ENCODE results near the gene RHOBTB1. TPM values are rescaled to one million over a fixed set of nuclear protein-coding genes. Genes with fewer than 3 reads are reported as not detected.
A peak's percentile ranks its signal among the peaks of the same experiment; 100 is the strongest.

RHOBTB1 gene
- total and polyA plus RNA-seq, 2 experiments from 2014 or later, result 4.6 to 13.2 TPM

DNA sequence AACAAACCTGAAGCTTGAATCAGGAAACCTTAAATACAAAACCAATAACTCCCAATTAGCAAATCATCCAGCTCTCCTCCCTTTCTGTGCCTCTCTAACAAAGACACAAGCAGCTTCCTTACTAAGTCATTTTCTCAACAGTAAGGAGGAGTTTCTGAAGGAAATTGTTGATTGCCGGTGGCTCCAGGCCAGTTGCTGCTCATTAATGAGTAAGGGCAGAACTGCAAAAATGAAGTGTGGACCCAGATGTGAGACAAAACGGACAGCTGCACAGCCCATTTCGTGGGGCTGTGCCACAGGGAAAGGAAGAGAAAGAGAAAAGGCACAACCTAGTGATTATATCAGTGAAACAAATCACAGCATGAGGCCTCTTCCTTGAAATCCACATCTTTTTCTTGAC lies 42.8 kb upstream of the RHOBTB1 start:
- Mint-ChIP-seq H3K27me3 (ENCODE audit: insufficient read depth, low read depth, poor library complexity) (peaks cover 2% of the 10 kb centered on the region), H3K27ac (no peak overlapping the region), H3K4me1 (peaks cover 10% of the 10 kb centered on the region), H3K4me3 (no peak overlapping the region), H3K36me3 (ENCODE audit: low read depth) (no peaks in the 10 kb centered on the region; the same call in 2 of the 3 replicates), H3K9me3 (peaks cover 6% of the 10 kb centered on the region)
- DNase-seq (ENCODE audit: low spot score), result peak; percentile 9
- TF ChIP-seq JUNB (IDR thresholded peaks at IDR 0.05; ENCODE audit: unreplicated experiment), result no peak
- no peak for TF ChIP-seq POLR2AphosphoS5 (IDR thresholded peaks at IDR 0.05; ENCODE audit: low read depth)
- TF ChIP-seq STAT1 (IDR thresholded peaks at IDR 0.05; ENCODE audit: unreplicated experiment), result no peak
- no peak for TF ChIP-seq EZH2phosphoT487 (IDR thresholded peaks at IDR 0.05; ENCODE audit: unreplicated experiment)
- no peak for TF ChIP-seq CREB1 (CRISPR knock-in tag; IDR thresholded peaks at IDR 0.05; ENCODE audit: low read depth)
- no peak for TF ChIP-seq ETS1 (IDR thresholded peaks at IDR 0.05)
- TF ChIP-seq NANOG (IDR thresholded peaks at IDR 0.05; ENCODE audit: borderline replicate concordance), result no peak
- no peak for TF ChIP-seq EZH2 (IDR thresholded peaks at IDR 0.05; ENCODE audit: low read depth, unreplicated experiment)
- TF ChIP-seq CTCF (conservative IDR thresholded peaks at IDR 0.05; ENCODE audit: low read depth in 2 of 2), result no peak
- Histone ChIP-seq H3K79me2 (replicated peaks; ENCODE audit: insufficient read depth) (no peaks in the 10 kb centered on the region), H3K27ac (ENCODE audit: low read depth) (peak overlapping the region; percentile 77; the same call in 1 of the 2 replicates), H3F3A (replicated peaks; ENCODE audit: low read depth) (no peaks in the 10 kb centered on the region), H3K4me3 (no peak overlapping the region), H3K4me1 (ENCODE audit: insufficient read depth) (peaks cover 7% of the 10 kb centered on the region; the same call in 1 of the 2 replicates), H4K20me1 (replicated peaks; ENCODE audit: insufficient read depth) (no peaks in the 10 kb centered on the region), H3K27me3 (ENCODE audit: insufficient read depth) (no peaks in the 10 kb centered on the region), H2AFZ (peak overlapping the region; percentile 58), H3K9me2 (ENCODE audit: insufficient read depth) (peaks cover 8% of the 10 kb centered on the region; the same call in 1 of the 2 replicates), H3K36me3 (ENCODE audit: insufficient read depth) (no peaks in the 10 kb centered on the region), H3K4me2 (no peak overlapping the region)
- ATAC-seq, result no peak

DNA sequence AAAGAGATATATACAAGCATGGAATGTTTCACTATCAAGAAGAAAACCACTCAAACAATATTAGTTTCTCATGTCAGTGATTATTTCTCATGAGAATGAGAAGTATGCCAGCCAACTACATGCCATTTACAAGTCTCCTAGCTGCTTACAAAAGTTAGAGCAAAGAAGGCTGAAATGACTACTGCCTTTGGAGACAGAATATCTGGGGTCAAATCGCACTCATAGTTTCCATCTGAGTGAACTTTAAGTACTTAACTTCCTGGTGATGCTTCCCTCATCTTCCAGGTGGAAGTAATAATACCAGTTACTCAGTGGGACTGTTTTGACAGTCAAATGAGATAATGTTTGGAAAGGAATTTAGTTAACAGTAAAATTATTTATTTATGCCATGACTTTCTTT lies 42.0 kb upstream of the RHOBTB1 start:
- Mint-ChIP-seq H3K36me3 (ENCODE audit: low read depth) (no peaks in the 10 kb centered on the region; the same call in 2 of the 3 replicates), H3K27ac (no peak overlapping the region), H3K9me3 (peaks cover 6% of the 10 kb centered on the region), H3K27me3 (ENCODE audit: insufficient read depth, low read depth, poor library complexity) (peaks cover 2% of the 10 kb centered on the region), H3K4me3 (no peak overlapping the region), H3K4me1 (peaks cover 10% of the 10 kb centered on the region)
- Histone ChIP-seq H3K4me3 (no peak overlapping the region), H4K20me1 (replicated peaks; ENCODE audit: insufficient read depth) (no peaks in the 10 kb centered on the region), H3K27ac (ENCODE audit: low read depth) (no peak overlapping the region), H2AFZ (no peak overlapping the region), H3K27me3 (ENCODE audit: insufficient read depth) (no peaks in the 10 kb centered on the region), H3K36me3 (ENCODE audit: insufficient read depth) (no peaks in the 10 kb centered on the region), H3K4me2 (no peak overlapping the region), H3K79me2 (replicated peaks; ENCODE audit: insufficient read depth) (no peaks in the 10 kb centered on the region), H3K4me1 (ENCODE audit: insufficient read depth) (peaks cover 7% of the 10 kb centered on the region; the same call in 1 of the 2 replicates), H3F3A (replicated peaks; ENCODE audit: low read depth) (no peaks in the 10 kb centered on the region), H3K9me2 (ENCODE audit: insufficient read depth) (peaks cover 8% of the 10 kb centered on the region; the same call in 1 of the 2 replicates)
- ATAC-seq (no peak), DNase-seq (ENCODE audit: low spot score) (no peak)
- TF ChIP-seq ZNF331 (CRISPR knock-in tag; IDR thresholded peaks at IDR 0.05; ENCODE audit: low read depth), result no peak
- no peak for TF ChIP-seq JUNB (IDR thresholded peaks at IDR 0.05; ENCODE audit: unreplicated experiment)
- no peak for TF ChIP-seq POLR2AphosphoS5 (IDR thresholded peaks at IDR 0.05; ENCODE audit: low read depth)
- TF ChIP-seq ETS1 (IDR thresholded peaks at IDR 0.05), result no peak
- no peak for TF ChIP-seq CTCF (conservative IDR thresholded peaks at IDR 0.05; ENCODE audit: low read depth in 2 of 2)
- no peak for TF ChIP-seq NANOG (IDR thresholded peaks at IDR 0.05; ENCODE audit: borderline replicate concordance)
- no peak for TF ChIP-seq CREB1 (CRISPR knock-in tag; IDR thresholded peaks at IDR 0.05; ENCODE audit: low read depth)
- TF ChIP-seq STAT1 (IDR thresholded peaks at IDR 0.05; ENCODE audit: unreplicated experiment), result no peak

Data from GM23338 (cell line).